Left ventricle myocardium inferior (tissue), 1 donor: ENCODE data around the gene TIMM22. TPM values are rescaled to one million over a fixed set of nuclear protein-coding genes. Genes with fewer than 3 reads are reported as not detected.

Experiments
- DNase-seq: peaks from one replicate; pipeline ENCODE4 v3.0.0-alpha.2; 2020
- H3K27ac ChIP-seq: fragments of 200-600 bp; replicated peaks from 2 replicates; pipeline ENCODE4 v1.8.0; 2021
- H3K27me3 ChIP-seq: fragments of 200-600 bp; 2 replicates; pipeline ENCODE4 v1.8.0; 2021; ENCODE audit warnings: low read depth
- H3K36me3 ChIP-seq: fragments of 200-600 bp; 2 replicates; pipeline ENCODE4 v1.8.0; 2021
- H3K4me1 ChIP-seq: fragments of 200-600 bp; 2 replicates; pipeline ENCODE4 v1.8.0; 2021
- H3K4me3 ChIP-seq: fragments of 200-600 bp; 2 replicates; pipeline ENCODE4 v1.8.0; 2021; ENCODE audit warnings: mild to moderate bottlenecking, moderate library complexity
- H3K9me3 ChIP-seq: fragments of 200-600 bp; replicated peaks from 2 replicates; pipeline ENCODE4 v1.8.0; 2021
- CTCF ChIP-seq: fragments of 200-600 bp; IDR thresholded peaks from 2 replicates; pipeline ENCODE4 v1.8.0; 2021; ENCODE audit warnings: antibody characterized with exemption, mild to moderate bottlenecking, borderline replicate concordance
- intact Hi-C: fragments of 100-400 bp; cut with micrococcal nuclease; formaldehyde crosslinking; loops from one replicate; pipeline ENCODE4 v1.11.0; 2022
- total RNA-seq: library from RNA; stranded (reverse); fragmentation: NEBNext Ultra II Directional; extraction: Animal tissue kit (Norgen Biotek cat#: 25700); gene quantifications from one replicate; pipeline ENCODE4 v1.2.1, GENCODE V29; 2021
- donor health status: DM: no; HTN: yes; CAD: no; lungs with severe emphysema.

Gene TIMM22
- total RNA-seq, 1 donor from 2014 or later, result 17.6 TPM

- intact Hi-C loops, result no loop called here
Measured at GRCh38 chr17:1001640-1002411, 4.9 kb downstream of the TIMM22 start.

GRCh38 chr17:1002412-1002753 is 5.5 kb downstream of the TIMM22 start:
- DNase-seq, result no peak
- Histone ChIP-seq H3K27ac (peak overlapping the region; percentile 93), H3K9me3 (no peaks in the 10 kb centered on the region), H3K27me3 (no peaks in the 10 kb centered on the region), H3K36me3 (peaks cover 64% of the 10 kb centered on the region), H3K4me1 (peaks cover 97% of the 10 kb centered on the region), H3K4me3 (no peak overlapping the region)
- TF ChIP-seq CTCF, result peak; percentile 36
- intact Hi-C loops, result no loop called here

More at GRCh38 chr17:1001640-1002411, 4.9 kb downstream of the TIMM22 start:
- Histone ChIP-seq H3K36me3 (peaks cover 59% of the 10 kb centered on the region), H3K9me3 (no peaks in the 10 kb centered on the region), H3K27ac (peak overlapping the region; percentile 93), H3K27me3 (no peaks in the 10 kb centered on the region), H3K4me1 (peaks cover 97% of the 10 kb centered on the region), H3K4me3 (peak overlapping the region; percentile 10)
- no peak for DNase-seq
- TF ChIP-seq CTCF, result no peak

DNA sequence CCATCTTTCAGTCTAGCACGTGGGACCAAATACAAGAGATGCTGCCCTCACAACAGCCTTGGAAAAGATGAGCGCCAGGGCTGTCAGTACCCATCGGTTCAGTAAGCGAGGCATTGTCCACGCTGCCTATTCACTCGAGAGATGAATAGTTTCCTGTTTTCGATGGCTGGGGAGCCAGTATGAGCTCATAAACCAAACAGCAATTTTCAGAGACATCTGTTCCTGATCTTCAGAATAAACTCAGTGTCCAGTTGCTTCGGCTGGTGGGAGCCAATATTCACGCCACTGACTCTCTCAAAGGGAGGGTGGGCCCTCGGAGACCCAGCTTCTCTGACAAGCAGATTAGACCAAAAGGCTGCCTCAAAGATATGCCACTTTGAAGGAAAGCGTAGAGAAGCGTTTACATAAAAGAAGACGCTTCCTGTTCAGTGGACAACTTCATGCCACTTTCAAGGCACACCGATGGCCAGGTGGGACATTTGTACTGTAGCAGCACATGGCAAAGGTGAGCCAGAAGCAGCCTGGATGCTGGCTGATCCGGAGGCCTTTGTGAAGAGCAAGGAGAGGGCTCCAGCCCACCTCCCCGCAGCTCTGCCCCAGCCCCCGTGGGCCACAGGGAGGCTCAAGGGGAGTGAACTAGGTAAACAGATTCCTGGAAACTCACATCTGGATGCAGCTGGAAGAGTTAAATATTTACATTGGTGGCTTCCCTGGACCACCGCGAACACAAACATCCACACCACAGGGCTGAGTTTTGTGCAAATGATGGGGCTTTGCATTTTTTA is 6.0 kb downstream of the TIMM22 start:
- peaks cover 97% of the 10 kb centered on the region for H3K4me1 ChIP-seq
- DNase-seq, result no peak

DNA sequence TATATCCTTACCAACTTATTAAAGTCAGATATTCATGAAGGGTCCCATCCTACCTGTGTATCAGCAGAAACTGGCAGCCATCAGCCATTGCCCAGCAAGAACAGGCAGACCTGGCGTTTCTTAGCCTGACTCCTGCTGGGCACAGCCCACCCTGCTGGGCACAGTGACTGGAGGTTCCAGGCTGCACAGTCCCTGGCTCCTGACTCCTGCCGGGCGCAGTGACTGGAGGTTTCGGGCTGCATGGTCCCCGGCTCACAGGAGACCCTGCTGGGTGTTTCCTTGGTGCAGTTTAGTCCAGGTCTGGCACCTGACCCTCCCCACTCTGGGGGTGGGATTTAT is 6.7 kb downstream of the TIMM22 start:
- Histone ChIP-seq H3K9me3 (no peaks in the 10 kb centered on the region), H3K4me1 (peaks cover 97% of the 10 kb centered on the region), H3K4me3 (no peak overlapping the region), H3K36me3 (peaks cover 75% of the 10 kb centered on the region), H3K27ac (peak overlapping the region; percentile 93), H3K27me3 (no peaks in the 10 kb centered on the region)
- no peak for TF ChIP-seq CTCF
- intact Hi-C loops, result no loop called here
- no peak for DNase-seq

More for the DNA sequence above, 6.0 kb downstream of the TIMM22 start:
- Histone ChIP-seq H3K4me3 (no peak overlapping the region), H3K9me3 (no peaks in the 10 kb centered on the region), H3K36me3 (peaks cover 70% of the 10 kb centered on the region), H3K27ac (peak overlapping the region; percentile 93), H3K27me3 (no peaks in the 10 kb centered on the region)
- TF ChIP-seq CTCF, result no peak
- intact Hi-C loops, result no loop called here

- H3K4me1 ChIP-seq, result peaks cover 95% of the 10 kb centered on the region
- H3K27ac ChIP-seq, result peak overlapping the region; percentile 93
- no peak overlapping the region for H3K4me3 ChIP-seq
- H3K9me3 ChIP-seq, result no peaks in the 10 kb centered on the region
- no peak for DNase-seq
- no peak for TF ChIP-seq CTCF
- intact Hi-C loops, result no loop called here
- no peaks in the 10 kb centered on the region for H3K27me3 ChIP-seq
- peaks cover 79% of the 10 kb centered on the region for H3K36me3 ChIP-seq
Measured at GRCh38 chr17:1003972-1004768, 7.2 kb downstream of the TIMM22 start.
